HepG2 (cell line): Measurements from ENCODE around the gene IL21R. TPM values are rescaled to one million over a fixed set of nuclear protein-coding genes. Genes with fewer than 3 reads are reported as not detected.

Source experiments
- ATAC-seq: fragments of 200-7000 bp; cut with Tn5 transposase; 3 replicates; pipeline ENCODE4 v1.9.1; 2020; ENCODE audit warnings: mild to moderate bottlenecking, moderate library complexity
- BruUV-seq: library from RNA; stranded (reverse); fragments of 400-500 nt; replicated peaks from 2 replicates; lab custom pipeline; 2021; lab: Mats Ljungman, UMichigan
- CTCF ChIA-PET: fragments of 300-600 bp; formaldehyde crosslinking; extraction: SDS; loops from one replicate; lab custom pipeline; 2021; ENCODE audit warnings: low total read pairs, inconsistent platforms, low intra/inter-chr PET ratio; lab: Yijun Ruan, JAX
- POLR2A ChIA-PET: fragments of 350-600 bp; sonication (Branson Sonifier 250); formaldehyde crosslinking; loops from one replicate; lab custom pipeline; 2020; ENCODE audit warnings: antibody characterized with exemption, inconsistent platforms; lab: Yijun Ruan, JAX
- DNase-seq: peaks from one replicate; pipeline ENCODE4 v3.0.0-alpha.2; 2015; ENCODE audit warnings: low spot score
- FAIRE-seq: peaks from 3 replicates; lab custom pipeline; 2011; peaks lifted over from hg19 to GRCh38; lab: Jason Lieb, UNC
- H2AFZ ChIP-seq: one replicate; pipeline ENCODE4 v1.6.1; 2011; ENCODE audit warnings: low read length, inconsistent platforms
- H3K27ac ChIP-seq: fragments of 300-600 bp; 3 replicates; pipeline ENCODE4 v1.8.0; 2011; ENCODE audit warnings: mixed run types, mild to moderate bottlenecking, mixed read lengths, low read length, inconsistent platforms; ENCODE audit not compliant: insufficient read depth; ENCODE audit errors: extremely low read length
- H3K27me3 ChIP-seq, 2 experiments: fragments of 200-600 bp in 1 of 2; 2 replicates in 1 of 2; 3 replicates in 1 of 2; pipeline versions ENCODE4 v1.6.0 to v1.8.0; 2011; ENCODE audit warnings: low read length in 2 of 2, mild to moderate bottlenecking in 2 of 2, moderate library complexity in 2 of 2, inconsistent platforms in 1 of 2; ENCODE audit not compliant: insufficient read depth in 2 of 2, control insufficient read depth in 1 of 2
- H3K36me3 ChIP-seq, 2 experiments: fragments of 200-600 bp in 1 of 2; replicated peaks in 1 of 2; 2 replicates in 1 of 2; 3 replicates in 1 of 2; pipeline versions ENCODE4 v1.5.1 to v1.8.0; 2011; ENCODE audit warnings: low read length in 2 of 2, inconsistent platforms in 1 of 2; ENCODE audit not compliant: insufficient read depth in 2 of 2, control insufficient read depth in 1 of 2
- H3K4me1 ChIP-seq: 2 replicates; pipeline ENCODE4 v1.5.1; 2012; ENCODE audit warnings: low read length, inconsistent platforms; ENCODE audit not compliant: insufficient read depth
- H3K4me2 ChIP-seq: 2 replicates; pipeline ENCODE4 v1.6.0; 2011; ENCODE audit warnings: low read depth, low read length, inconsistent platforms
- H3K4me3 ChIP-seq, 3 experiments: fragments of 200-600 bp in 1 of 3; sonication (generic), shearing (Covaris generic) in 1 of 3; replicated peaks in 1 of 3; 2 replicates each; pipeline ENCODE4 v1.5.1; 2011 to 2016; ENCODE audit warnings: low read length in 3 of 3, inconsistent platforms in 2 of 3, low read depth in 2 of 3, mild to moderate bottlenecking in 2 of 3, control low read depth in 1 of 3, mixed read lengths in 1 of 3; ENCODE audit not compliant: insufficient read depth in 1 of 3
- H3K79me2 ChIP-seq: one replicate; pipeline ENCODE4 v1.6.1; 2011; ENCODE audit warnings: low read length, inconsistent platforms; ENCODE audit not compliant: insufficient read depth
- H3K9ac ChIP-seq: 2 replicates; pipeline ENCODE4 v1.6.0; 2011; ENCODE audit warnings: mild to moderate bottlenecking, low read depth, low read length, inconsistent platforms; ENCODE audit not compliant: insufficient read depth
- H3K9me3 ChIP-seq: 2 replicates; pipeline ENCODE4 v1.5.1; 2012; ENCODE audit warnings: mild to moderate bottlenecking, low read length
- H4K20me1 ChIP-seq: 2 replicates; pipeline ENCODE4 v1.6.0; 2011; ENCODE audit warnings: inconsistent platforms, mild to moderate bottlenecking, low read length, moderate library complexity; ENCODE audit not compliant: insufficient read depth
- E2F1 ChIP-seq: sonication (generic); formaldehyde crosslinking; IDR thresholded peaks from 2 replicates; pipeline ENCODE4 v1.5.0; 2020; ENCODE audit warnings: missing genetic modification reagents
- KDM6A ChIP-seq: IDR thresholded peaks from 2 replicates; pipeline ENCODE4 v1.6.1; 2016; ENCODE audit warnings: low read depth
- ZFAT ChIP-seq: sonication (generic); formaldehyde crosslinking; conservative IDR thresholded peaks from 2 replicates; pipeline ENCODE4 v1.8.1; 2023; ENCODE audit warnings: missing genetic modification reagents, inconsistent platforms
- WGBS: methylation state at CpG from one replicate; pipeline ENCODE4 v1.1.6; 2017; ENCODE audit warnings: low lambda C conversion rate; 5-methylcytosine and 5-hydroxymethylcytosine counted together
- in situ Hi-C: cut with HindIII; loops from 2 replicates; pipeline ENCODE4 v1.10.0; 2017; ENCODE audit warnings: low pct_unique_long_range_greater_than_20kb; ENCODE audit not compliant: extremely low pct_ligation_motif_present
- intact Hi-C: fragments of 100-400 bp; cut with micrococcal nuclease; formaldehyde crosslinking; loops from one replicate; pipeline ENCODE4 v1.10.0; 2022; ENCODE audit not compliant: unreplicated experiment
- polyA plus RNA-seq, 8 experiments: library from polyadenylated mRNA; depleted of rRNA in 3 of 8; stranded (reverse) in 7 of 8; unstranded in 1 of 8; fragments of >200 nt; fragmentation: Illumina TruSeq in 4 of 8; extraction: Trizol in 4 of 8; gene quantifications; 2 replicates each; pipeline versions ENCODE4 v1.2.1 to v1.2.3, GENCODE V29; 2011 to 2016; ENCODE audit warnings: low read depth in 4 of 8, missing spikeins in 1 of 8, mixed read lengths in 1 of 8; ENCODE audit not compliant: insufficient read depth in 1 of 8
- total RNA-seq, 5 experiments: library from RNA; depleted of rRNA; stranded (reverse); fragments of >200 nt; fragmentation: Illumina TruSeq; extraction: Trizol; gene quantifications; 2 replicates each; pipeline ENCODE4 v1.2.3, GENCODE V29; 2016; ENCODE audit warnings: low read depth in 1 of 5
- TF ChIP-seq, protein P1 (sequence below): sonication (generic); formaldehyde crosslinking; IDR thresholded peaks from 2 replicates; pipeline ENCODE4 v1.4.0; 2020; ENCODE audit warnings: missing genetic modification reagents, mild to moderate bottlenecking, borderline replicate concordance

Gene IL21R
- total and polyA plus RNA-seq, 2 of the 13 experiments (the other 11 are each of a cell fraction or from before 2014, with no cell fraction given) = 0.49 to 0.64 TPM

DNA sequence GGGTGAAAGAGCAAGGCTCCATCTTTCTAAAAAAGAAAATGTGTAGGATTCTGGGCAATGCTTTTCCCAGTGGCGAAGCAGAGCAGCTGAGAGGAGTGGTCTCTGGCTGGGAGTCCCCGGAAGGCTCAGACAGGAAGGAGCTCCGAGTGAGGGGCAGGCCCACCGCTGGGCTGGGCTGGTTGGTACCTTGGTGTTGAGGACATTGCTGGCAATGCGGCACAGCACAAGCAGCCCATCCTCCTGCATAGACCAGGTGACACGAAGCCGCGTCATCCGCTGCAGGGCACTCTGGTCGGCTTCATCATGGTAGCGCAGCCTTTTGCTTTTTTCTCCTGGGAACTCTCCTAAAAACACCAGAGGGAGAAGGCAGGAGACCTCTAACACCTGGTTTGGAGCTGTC lies 83.8 kb downstream of the IL21R start:
- ChIA-PET CTCF (no interaction called here), POLR2A (no interaction called here)
- Histone ChIP-seq H2AFZ (no peak overlapping the region), H3K36me3 (peaks cover 71 to 96% of the 10 kb centered on the region in 2 experiments), H3K27me3 (no peaks in the 10 kb centered on the region), H3K9ac (no peak overlapping the region), H3K4me1 (no peaks in the 10 kb centered on the region), H3K9me3 (no peaks in the 10 kb centered on the region), H3K27ac (no peak overlapping the region), H4K20me1 (no peaks in the 10 kb centered on the region), H3K4me2 (no peak overlapping the region), H3K4me3 (no peak overlapping the region), H3K79me2 (no peaks in the 10 kb centered on the region)
- ATAC-seq (no peak), FAIRE-seq (no peak), DNase-seq (no peak)
- TF ChIP-seq ZFAT (CRISPR knock-in tag) (no peak), KDM6A (CRISPR knock-in tag) (no peak), E2F1 (CRISPR knock-in tag) (no peak)
- TF ChIP-seq, protein P1, sequence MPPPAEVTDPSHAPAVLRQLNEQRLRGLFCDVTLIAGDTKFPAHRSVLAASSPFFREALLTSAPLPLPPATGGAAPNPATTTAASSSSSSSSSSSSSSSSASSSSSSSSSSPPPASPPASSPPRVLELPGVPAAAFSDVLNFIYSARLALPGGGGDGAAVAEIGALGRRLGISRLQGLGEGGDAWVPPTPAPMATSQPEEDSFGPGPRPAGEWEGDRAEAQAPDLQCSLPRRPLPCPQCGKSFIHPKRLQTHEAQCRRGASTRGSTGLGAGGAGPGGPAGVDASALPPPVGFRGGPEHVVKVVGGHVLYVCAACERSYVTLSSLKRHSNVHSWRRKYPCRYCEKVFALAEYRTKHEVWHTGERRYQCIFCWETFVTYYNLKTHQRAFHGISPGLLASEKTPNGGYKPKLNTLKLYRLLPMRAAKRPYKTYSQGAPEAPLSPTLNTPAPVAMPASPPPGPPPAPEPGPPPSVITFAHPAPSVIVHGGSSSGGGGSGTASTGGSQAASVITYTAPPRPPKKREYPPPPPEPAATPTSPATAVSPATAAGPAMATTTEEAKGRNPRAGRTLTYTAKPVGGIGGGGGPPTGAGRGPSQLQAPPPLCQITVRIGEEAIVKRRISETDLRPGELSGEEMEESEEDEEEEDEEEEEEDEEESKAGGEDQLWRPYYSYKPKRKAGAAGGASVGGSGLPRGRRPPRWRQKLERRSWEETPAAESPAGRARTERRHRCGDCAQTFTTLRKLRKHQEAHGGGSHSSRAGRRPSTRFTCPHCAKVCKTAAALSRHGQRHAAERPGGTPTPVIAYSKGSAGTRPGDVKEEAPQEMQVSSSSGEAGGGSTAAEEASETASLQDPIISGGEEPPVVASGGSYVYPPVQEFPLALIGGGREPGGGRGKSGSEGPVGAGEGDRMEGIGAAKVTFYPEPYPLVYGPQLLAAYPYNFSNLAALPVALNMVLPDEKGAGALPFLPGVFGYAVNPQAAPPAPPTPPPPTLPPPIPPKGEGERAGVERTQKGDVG = no peak
- no TSS peak for BruUV-seq
- intact Hi-C loops (no loop called here), in situ Hi-C loops (no loop called here)
- WGBS = 98% methylated on average over 11 of the region's 11 CpGs
